HCT116 (cell line): Measurements from ENCODE around the gene ADPRHL1. TPM values are rescaled to one million over a fixed set of nuclear protein-coding genes. Genes with fewer than 3 reads are reported as not detected.

Source experiments
- ATAC-seq: fragments of 200-7000 bp; cut with Tn5 transposase; 2 replicates; pipeline ENCODE4 v1.9.1; 2020; ENCODE audit warnings: mild to moderate bottlenecking, moderate library complexity
- BruUV-seq: library from RNA; stranded (reverse); fragments of 400-500 nt; replicated peaks from 2 replicates; lab custom pipeline; 2021; lab: Mats Ljungman, UMichigan
- CTCF ChIA-PET: fragments of 300-600 bp; sonication (Branson Sonifier 250); formaldehyde crosslinking; loops from one replicate; lab custom pipeline; 2021; ENCODE audit warnings: antibody characterized with exemption; lab: Charles Lee
- POLR2A ChIA-PET: fragments of 300-600, 350-600 bp; sonication (Branson Sonifier 250); formaldehyde crosslinking; loops from one replicate; lab custom pipeline; 2021; ENCODE audit warnings: antibody characterized with exemption; lab: Charles Lee
- RAD21 ChIA-PET, 2 experiments: fragments of 300-600 bp; sonication (Branson Sonifier 250); formaldehyde crosslinking; loops; one replicate each; lab custom pipeline; 2023; ENCODE audit warnings: low total read pairs in 2 of 2; ENCODE audit not compliant: uncharacterized antibody in 2 of 2, unreplicated experiment in 2 of 2, low non-redundant PET in 1 of 2; lab: Charles Lee
- DNase-seq: peaks from one replicate; pipeline ENCODE4 v3.0.0-alpha.2; 2010; ENCODE audit warnings: low read depth, low spot score
- H2AFZ ChIP-seq: fragments of 200-600 bp; shearing (Covaris generic), sonication (generic); 2 replicates; pipeline ENCODE4 v1.6.1; 2017; ENCODE audit warnings: low read depth, mixed run types, mixed read lengths, antibody characterized with exemption, low read length; ENCODE audit not compliant: poor library complexity, severe bottlenecking
- H3K27ac ChIP-seq: 2 replicates; pipeline ENCODE4 v1.5.1; 2012; ENCODE audit warnings: low read depth, low read length
- H3K27me3 ChIP-seq: fragments of 200-600 bp; sonication (generic); 2 replicates; pipeline ENCODE4 v1.6.1; 2016; ENCODE audit warnings: mixed run types, low read length, mixed read lengths; ENCODE audit not compliant: insufficient read depth
- H3K36me3 ChIP-seq, 2 experiments: fragments of 200-500 bp in 1 of 2; fragments of 200-600 bp in 1 of 2; sonication (Bioruptor generic) in 1 of 2; sonication (generic) in 1 of 2; 2 replicates each; pipeline versions ENCODE4 v1.5.1 to v1.6.1; 2014 to 2016; ENCODE audit warnings: low read length in 2 of 2, inconsistent platforms in 1 of 2, mixed read lengths in 1 of 2, mixed run types in 1 of 2; ENCODE audit not compliant: insufficient read depth in 2 of 2, control insufficient read depth in 1 of 2
- H3K4me1 ChIP-seq, 2 experiments: fragments of 200-600 bp in 1 of 2; sonication (generic) in 1 of 2; 2 replicates each; pipeline versions ENCODE4 v1.5.1 to v1.6.1; 2012 to 2017; ENCODE audit warnings: low read length in 2 of 2, inconsistent platforms in 1 of 2, mild to moderate bottlenecking in 1 of 2, mixed read lengths in 1 of 2, mixed run types in 1 of 2, moderate library complexity in 1 of 2; ENCODE audit not compliant: insufficient read depth in 2 of 2, control insufficient read depth in 1 of 2
- H3K4me2 ChIP-seq: fragments of 200-600 bp; sonication (generic); 2 replicates; pipeline ENCODE4 v1.6.1; 2017; ENCODE audit warnings: mixed run types, low read length, mixed read lengths
- H3K4me3 ChIP-seq, 2 experiments: fragments of 200-600 bp in 1 of 2; sonication (generic) in 1 of 2; replicated peaks in 1 of 2; 2 replicates each; pipeline ENCODE4 v1.5.1; 2011 to 2016; ENCODE audit warnings: low read length in 2 of 2, control low read depth in 1 of 2, low read depth in 1 of 2, mild to moderate bottlenecking in 1 of 2, mixed read lengths in 1 of 2, mixed run types in 1 of 2
- H3K79me2 ChIP-seq: fragments of 200-600 bp; sonication (generic); 2 replicates; pipeline ENCODE4 v1.6.1; 2017; ENCODE audit warnings: mild to moderate bottlenecking, mixed run types, low read length, moderate library complexity, mixed read lengths; ENCODE audit not compliant: insufficient read depth
- H3K9ac ChIP-seq: fragments of 200-600 bp; sonication (generic); 2 replicates; pipeline ENCODE4 v1.6.1; 2016; ENCODE audit warnings: low read length, mixed read lengths
- H3K9me2 ChIP-seq: fragments of 200-600 bp; sonication (generic), shearing (Covaris generic); 2 replicates; pipeline ENCODE4 v1.6.1; 2017; ENCODE audit warnings: mixed run types, mild to moderate bottlenecking, moderate library complexity; ENCODE audit not compliant: insufficient read depth
- H3K9me3 ChIP-seq, 2 experiments: fragments of 200-500 bp in 1 of 2; fragments of 200-600 bp in 1 of 2; sonication (Bioruptor generic) in 1 of 2; sonication (generic) in 1 of 2; 2 replicates each; pipeline ENCODE4 v1.6.1; 2014 to 2017; ENCODE audit warnings: low read length in 2 of 2, mixed read lengths in 2 of 2, inconsistent platforms in 1 of 2, low read depth in 1 of 2, mild to moderate bottlenecking in 1 of 2, mixed run types in 1 of 2, moderate library complexity in 1 of 2; ENCODE audit not compliant: control insufficient read depth in 1 of 2, insufficient read depth in 1 of 2
- H4K20me1 ChIP-seq: fragments of 200-600 bp; sonication (generic), shearing (Covaris generic); 2 replicates; pipeline ENCODE4 v1.6.1; 2017; ENCODE audit warnings: mixed run types, mild to moderate bottlenecking, moderate library complexity; ENCODE audit not compliant: insufficient read depth
- CBX3 ChIP-seq: IDR thresholded peaks from 2 replicates; pipeline ENCODE4 v1.6.1; 2012; ENCODE audit warnings: low read depth
- CEBPB ChIP-seq: IDR thresholded peaks from 2 replicates; pipeline ENCODE4 v1.6.1; 2012; ENCODE audit warnings: low read depth
- EGR1 ChIP-seq: IDR thresholded peaks from 2 replicates; pipeline ENCODE4 v1.6.1; 2012; ENCODE audit warnings: low read depth
- ELF1 ChIP-seq: IDR thresholded peaks from 2 replicates; pipeline ENCODE4 v1.6.1; 2012; ENCODE audit warnings: low read depth, borderline replicate concordance
- EZH2 ChIP-seq: fragments of 200-600 bp; sonication (generic); IDR thresholded peaks from 2 replicates; pipeline ENCODE4 v1.6.1; 2017; ENCODE audit warnings: antibody characterized with exemption, mixed run types
- FOSL1 ChIP-seq: IDR thresholded peaks from 2 replicates; pipeline ENCODE4 v1.6.1; 2012; ENCODE audit warnings: low read depth
- SP1 ChIP-seq: IDR thresholded peaks from 2 replicates; pipeline ENCODE4 v1.6.1; 2012; ENCODE audit warnings: low read depth
- SRF ChIP-seq: IDR thresholded peaks from 2 replicates; pipeline ENCODE4 v1.6.1; 2012; ENCODE audit warnings: low read depth
- ZFX ChIP-seq: fragments of 450-650 bp; IDR thresholded peaks from 2 replicates; pipeline ENCODE4 v1.6.1; 2017
- intact Hi-C: fragments of 100-400 bp; cut with micrococcal nuclease; formaldehyde crosslinking; loops from 2 replicates; pipeline ENCODE4 v1.10.0; 2022
- total RNA-seq: library from RNA; stranded (reverse); gene quantifications from one replicate; pipeline ENCODE4 v1.2.1, GENCODE V29; 2021; ENCODE audit not compliant: unreplicated experiment
- TF ChIP-seq, protein P1 (sequence below), 3 experiments: fragments of 200-600 bp in 1 of 3; sonication (generic) in 1 of 3; IDR thresholded peaks in 2 of 3; conservative IDR thresholded peaks in 1 of 3; 2 replicates each; pipeline ENCODE4 v1.5.1; 2012 to 2017; ENCODE audit warnings: low read depth in 2 of 3, low read length in 2 of 3, antibody characterized with exemption in 1 of 3, borderline replicate concordance in 1 of 3, control low read depth in 1 of 3, mild to moderate bottlenecking in 1 of 3, mixed read lengths in 1 of 3, mixed run types in 1 of 3, moderate library complexity in 1 of 3; ENCODE audit not compliant: insufficient read depth in 1 of 3
- TF ChIP-seq, protein P2 (sequence below): IDR thresholded peaks from 2 replicates; pipeline ENCODE4 v1.6.1; 2012
- TF ChIP-seq, protein P3 (sequence below): IDR thresholded peaks from 2 replicates; pipeline ENCODE4 v1.6.1; 2012
- TF ChIP-seq, protein P4 (sequence below): IDR thresholded peaks from 2 replicates; pipeline ENCODE4 v1.6.1; 2011; ENCODE audit warnings: mild to moderate bottlenecking, low read length, moderate library complexity; ENCODE audit not compliant: insufficient replicate concordance; ENCODE audit errors: extremely low read depth

Gene ADPRHL1
- total RNA-seq, 1 experiment from 2014 or later, result 12.6 TPM

DNA sequence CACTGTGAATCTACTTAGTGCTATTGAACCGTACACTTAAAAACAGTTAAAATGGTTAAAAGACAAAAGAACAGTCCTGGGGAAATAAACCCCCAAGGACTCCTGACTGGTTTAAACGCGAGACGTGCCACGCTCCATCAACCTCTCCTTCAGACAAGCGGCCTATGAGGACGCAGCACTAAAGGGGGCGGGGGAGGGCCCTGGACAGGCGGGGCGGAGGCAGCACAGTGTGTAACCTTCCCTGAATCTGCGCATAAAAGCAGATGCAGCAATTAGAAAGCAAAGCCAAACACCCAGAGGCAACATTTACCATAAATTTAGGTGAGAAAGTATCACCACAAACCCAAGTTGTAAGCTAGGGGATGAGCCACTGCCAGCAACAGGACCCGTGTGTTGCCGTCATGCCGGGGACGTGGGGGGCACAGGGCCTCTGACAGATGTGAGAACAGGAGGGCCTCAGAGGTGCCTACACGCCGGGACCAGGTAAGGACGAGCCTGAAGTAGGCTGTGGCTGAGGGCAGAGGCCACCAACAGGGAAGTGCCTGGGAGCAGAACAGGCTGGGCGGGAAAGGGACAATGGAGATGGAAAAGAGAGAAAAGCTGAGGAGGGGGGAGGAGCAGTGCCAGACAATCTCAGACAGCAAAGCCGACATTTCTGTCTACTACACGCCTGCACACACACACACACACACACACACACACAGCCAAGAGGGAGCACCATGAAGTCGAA, 15.3 kb upstream of the ADPRHL1 start (continued):
- TF ChIP-seq, protein P1, sequence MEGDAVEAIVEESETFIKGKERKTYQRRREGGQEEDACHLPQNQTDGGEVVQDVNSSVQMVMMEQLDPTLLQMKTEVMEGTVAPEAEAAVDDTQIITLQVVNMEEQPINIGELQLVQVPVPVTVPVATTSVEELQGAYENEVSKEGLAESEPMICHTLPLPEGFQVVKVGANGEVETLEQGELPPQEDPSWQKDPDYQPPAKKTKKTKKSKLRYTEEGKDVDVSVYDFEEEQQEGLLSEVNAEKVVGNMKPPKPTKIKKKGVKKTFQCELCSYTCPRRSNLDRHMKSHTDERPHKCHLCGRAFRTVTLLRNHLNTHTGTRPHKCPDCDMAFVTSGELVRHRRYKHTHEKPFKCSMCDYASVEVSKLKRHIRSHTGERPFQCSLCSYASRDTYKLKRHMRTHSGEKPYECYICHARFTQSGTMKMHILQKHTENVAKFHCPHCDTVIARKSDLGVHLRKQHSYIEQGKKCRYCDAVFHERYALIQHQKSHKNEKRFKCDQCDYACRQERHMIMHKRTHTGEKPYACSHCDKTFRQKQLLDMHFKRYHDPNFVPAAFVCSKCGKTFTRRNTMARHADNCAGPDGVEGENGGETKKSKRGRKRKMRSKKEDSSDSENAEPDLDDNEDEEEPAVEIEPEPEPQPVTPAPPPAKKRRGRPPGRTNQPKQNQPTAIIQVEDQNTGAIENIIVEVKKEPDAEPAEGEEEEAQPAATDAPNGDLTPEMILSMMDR (IDR thresholded peaks at IDR 0.05 in 2 of 3, conservative IDR thresholded peaks at IDR 0.05 in 1 of 3; ENCODE audit: borderline replicate concordance in 1 of 3, insufficient read depth in 1 of 3, low read depth in 2 of 3, low read length in 2 of 3), result no peak
- TF ChIP-seq ZFX (no peak), CEBPB (no peak), CBX3 (no peak)
- TF ChIP-seq, protein P2, sequence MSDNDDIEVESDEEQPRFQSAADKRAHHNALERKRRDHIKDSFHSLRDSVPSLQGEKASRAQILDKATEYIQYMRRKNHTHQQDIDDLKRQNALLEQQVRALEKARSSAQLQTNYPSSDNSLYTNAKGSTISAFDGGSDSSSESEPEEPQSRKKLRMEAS, result no peak
- TF ChIP-seq, all 23 proteins: peak for 0

DNA sequence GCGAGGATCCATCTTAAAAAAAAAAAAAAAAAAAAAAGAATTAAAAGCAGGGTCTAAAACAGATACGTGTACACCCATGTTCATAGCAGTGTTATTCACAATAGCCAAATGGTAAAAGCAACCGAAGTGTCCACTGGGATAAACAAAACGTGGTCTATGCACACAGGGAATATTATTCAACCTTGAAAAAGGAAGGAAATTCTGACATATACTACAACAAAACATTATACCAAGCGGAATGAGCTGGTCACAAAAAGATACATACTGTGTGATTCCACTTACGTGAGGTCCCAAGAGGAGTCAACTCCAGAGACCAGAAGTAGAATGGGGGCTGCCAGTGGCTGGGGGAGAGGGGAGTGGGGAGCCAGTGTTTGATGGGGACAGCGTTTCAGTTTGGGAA, 14.7 kb upstream of the ADPRHL1 start:
- ChIA-PET CTCF (no interaction called here), RAD21 (interaction anchor here in 1 of 2 experiments (0.7 kb wide), 1 partner anchor 38 kb away, joined by 4 read pairs; no protein-coding TSS in a partner anchor), POLR2A (no interaction called here)
- H3K9me2 ChIP-seq, result no peaks in the 10 kb centered on the region
- no peaks in the 10 kb centered on the region for H3K4me1 ChIP-seq
- H3K27me3 ChIP-seq, result no peaks in the 10 kb centered on the region
- no peak overlapping the region for H3K4me2 ChIP-seq
- no peak overlapping the region for H3K9ac ChIP-seq
- no peaks in the 10 kb centered on the region for H3K9me3 ChIP-seq
- H3K4me3 ChIP-seq, result no peak overlapping the region
- H4K20me1 ChIP-seq, result no peaks in the 10 kb centered on the region
- intact Hi-C loops, result no loop called here
- DNase-seq, result no peak
- peaks cover 27% of the 10 kb centered on the region; the same call in 1 of the 2 replicates for H3K79me2 ChIP-seq
- no TSS peak for BruUV-seq
- H3K36me3 ChIP-seq, result peaks cover 8 to 13% of the 10 kb centered on the region in 2 experiments
- ATAC-seq, result no peak
- H3K27ac ChIP-seq, result no peak overlapping the region
- H2AFZ ChIP-seq, result no peak overlapping the region
- TF ChIP-seq FOSL1 (no peak), ZFX (no peak), EZH2 (no peak), ELF1 (no peak), SRF (no peak), EGR1 (no peak), CBX3 (no peak), SP1 (no peak)
- TF ChIP-seq, protein P3, sequence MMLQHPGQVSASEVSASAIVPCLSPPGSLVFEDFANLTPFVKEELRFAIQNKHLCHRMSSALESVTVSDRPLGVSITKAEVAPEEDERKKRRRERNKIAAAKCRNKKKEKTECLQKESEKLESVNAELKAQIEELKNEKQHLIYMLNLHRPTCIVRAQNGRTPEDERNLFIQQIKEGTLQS, result no peak
- TF ChIP-seq, protein P1 (IDR thresholded peaks at IDR 0.05 in 2 of 3, conservative IDR thresholded peaks at IDR 0.05 in 1 of 3; ENCODE audit: borderline replicate concordance in 1 of 3, insufficient read depth in 1 of 3, low read depth in 2 of 3, low read length in 2 of 3), result no peak
- TF ChIP-seq, protein P4, sequence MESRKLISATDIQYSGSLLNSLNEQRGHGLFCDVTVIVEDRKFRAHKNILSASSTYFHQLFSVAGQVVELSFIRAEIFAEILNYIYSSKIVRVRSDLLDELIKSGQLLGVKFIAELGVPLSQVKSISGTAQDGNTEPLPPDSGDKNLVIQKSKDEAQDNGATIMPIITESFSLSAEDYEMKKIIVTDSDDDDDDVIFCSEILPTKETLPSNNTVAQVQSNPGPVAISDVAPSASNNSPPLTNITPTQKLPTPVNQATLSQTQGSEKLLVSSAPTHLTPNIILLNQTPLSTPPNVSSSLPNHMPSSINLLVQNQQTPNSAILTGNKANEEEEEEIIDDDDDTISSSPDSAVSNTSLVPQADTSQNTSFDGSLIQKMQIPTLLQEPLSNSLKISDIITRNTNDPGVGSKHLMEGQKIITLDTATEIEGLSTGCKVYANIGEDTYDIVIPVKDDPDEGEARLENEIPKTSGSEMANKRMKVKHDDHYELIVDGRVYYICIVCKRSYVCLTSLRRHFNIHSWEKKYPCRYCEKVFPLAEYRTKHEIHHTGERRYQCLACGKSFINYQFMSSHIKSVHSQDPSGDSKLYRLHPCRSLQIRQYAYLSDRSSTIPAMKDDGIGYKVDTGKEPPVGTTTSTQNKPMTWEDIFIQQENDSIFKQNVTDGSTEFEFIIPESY, result no peak
- TF ChIP-seq, all 23 proteins: peak for 0
